ENCODE measurements around the gene COG2.
"Not testable (repeated sequence)": the region's sequence is repeated elsewhere in the genome, so short reads cannot be mapped to it uniquely, and the experiment has no call there.

COG2 gene

GRCh38 chr1:230642263-230642959, at the start of gene COG2:
Gene COG2 (plus strand): TSS chr1:230642481. CDS start chr1:230642607, 126 bp downstream.
- peak; percentile 94 for DNase-seq

- no peak for DNase-seq
Observed at GRCh38 chr1:230592848-230593414, 49.4 kb upstream of the COG2 start.

DNA sequence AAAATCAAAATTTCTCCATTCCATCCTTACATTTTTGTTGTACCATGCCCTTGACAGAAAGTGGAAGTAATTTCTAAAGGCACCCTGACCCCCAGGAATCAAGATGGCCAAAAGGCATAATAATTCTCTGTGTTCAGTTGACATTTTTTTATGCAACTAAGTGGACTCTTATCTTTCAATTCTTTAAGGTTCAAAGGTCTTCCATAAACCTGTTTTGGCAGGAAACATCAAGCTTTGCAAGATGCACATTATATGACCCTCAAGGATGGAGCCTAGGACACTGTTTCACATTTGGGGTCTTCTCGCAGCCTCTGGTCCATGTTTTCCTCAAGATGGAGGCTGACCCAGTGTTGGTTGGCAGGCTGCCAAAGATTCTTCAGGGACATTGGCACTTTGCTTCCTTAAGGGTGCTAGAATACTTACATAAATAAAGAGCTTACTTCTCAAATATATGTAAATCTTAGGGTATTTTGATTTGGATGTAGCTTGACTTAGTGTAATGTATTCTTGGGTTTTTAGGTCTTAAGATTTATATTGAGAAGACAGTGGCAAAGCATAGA, 48.0 kb upstream of the COG2 start:
- DNase-seq, result no peak

DNA sequence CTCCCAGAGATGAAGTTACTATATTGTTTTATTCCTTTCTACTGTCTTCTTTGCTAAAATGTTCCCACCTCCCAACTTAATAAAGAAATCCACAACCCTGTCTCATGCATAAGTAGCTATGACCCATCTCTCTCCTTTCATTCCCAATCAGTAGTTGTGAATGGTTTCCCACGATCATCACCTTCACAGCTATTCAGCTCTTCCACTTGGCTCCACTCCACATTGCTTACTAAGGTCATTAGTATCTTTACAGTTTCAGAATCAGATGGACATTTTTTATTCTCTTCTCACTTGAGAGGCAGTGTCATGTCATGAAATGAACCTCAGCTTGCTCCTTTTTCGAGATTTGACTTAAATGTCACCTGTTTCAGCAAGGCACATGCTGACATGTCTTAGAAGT, 47.1 kb upstream of the COG2 start:
- no peak for DNase-seq

DNA sequence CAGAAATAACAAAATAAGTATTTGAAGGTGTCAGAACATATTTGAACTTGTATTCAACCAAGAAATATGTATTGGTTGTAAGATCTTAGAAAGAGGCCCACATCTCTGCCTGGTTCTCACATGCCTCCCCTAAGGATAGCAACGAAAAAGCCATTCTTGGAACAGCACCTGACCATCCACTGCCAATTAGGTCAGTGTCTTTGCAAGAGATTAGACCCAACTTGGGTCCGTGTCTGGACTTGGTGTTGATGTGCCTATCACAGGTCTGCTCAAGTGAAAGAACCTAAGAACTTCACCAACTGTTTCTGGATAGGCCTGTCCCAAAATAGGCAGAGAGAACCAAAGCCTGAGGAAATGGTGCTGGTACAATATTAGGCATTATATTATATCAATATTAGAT, 46.0 kb upstream of the COG2 start:
- DNase-seq, result no peak

DNA sequence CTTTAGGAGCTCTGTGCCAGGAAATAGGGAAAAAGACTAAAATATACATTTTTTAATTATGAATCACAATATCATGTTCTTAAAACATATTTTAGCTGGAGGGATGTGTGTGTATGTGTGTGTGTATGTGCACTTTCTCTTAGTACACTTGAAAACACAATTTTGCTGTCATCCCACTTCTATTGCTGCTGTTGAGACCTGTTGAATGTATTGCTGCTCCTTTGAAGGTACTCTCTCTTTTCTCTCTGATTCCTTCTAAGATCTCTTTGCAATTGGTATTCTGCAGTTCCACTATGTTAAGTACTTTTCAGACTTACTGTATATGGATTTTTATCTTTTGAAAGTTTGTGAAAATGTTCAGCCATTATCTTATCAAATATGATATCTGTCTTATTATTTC, 43.5 kb upstream of the COG2 start:
- no peak for DNase-seq

GRCh38 chr1:230599926-230600656, 42.2 kb upstream of the COG2 start:
- DNase-seq, result no peak

DNA sequence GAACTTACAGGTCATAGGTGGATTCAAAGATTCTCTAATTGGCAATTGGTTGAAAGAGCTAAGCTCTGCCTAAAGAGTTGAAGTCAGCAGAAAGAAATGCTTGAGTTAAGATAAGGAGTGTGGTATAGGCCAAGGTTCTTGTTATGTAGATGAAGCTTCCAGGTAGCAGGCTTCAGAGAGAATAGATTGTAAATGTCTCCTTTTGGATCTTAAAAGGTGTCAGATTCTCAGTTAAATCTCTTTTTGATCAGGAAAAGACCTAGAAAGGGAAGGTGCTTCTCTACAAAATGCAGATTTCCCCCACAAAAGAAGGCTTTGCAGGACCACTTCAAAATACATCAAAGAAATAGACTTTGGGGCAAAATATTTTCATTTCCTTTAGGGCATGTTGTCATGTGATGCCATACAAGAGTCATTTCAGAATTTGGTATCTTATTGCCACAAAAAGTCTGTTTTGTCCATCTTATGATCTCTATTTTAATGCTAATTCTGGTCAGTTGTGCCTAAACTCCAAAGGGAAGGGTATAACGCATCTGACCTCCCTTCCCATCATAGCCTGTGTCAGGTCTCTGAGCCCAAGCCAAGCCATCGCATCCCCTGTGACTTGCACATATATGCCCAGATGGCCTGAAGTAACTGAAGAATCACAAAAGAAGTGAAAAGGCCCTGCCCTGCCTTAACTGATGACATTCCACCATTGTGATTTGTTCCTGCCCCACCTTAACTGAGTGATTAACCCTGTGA, 41.5 kb upstream of the COG2 start:
- not testable (repeated sequence) for DNase-seq

DNA sequence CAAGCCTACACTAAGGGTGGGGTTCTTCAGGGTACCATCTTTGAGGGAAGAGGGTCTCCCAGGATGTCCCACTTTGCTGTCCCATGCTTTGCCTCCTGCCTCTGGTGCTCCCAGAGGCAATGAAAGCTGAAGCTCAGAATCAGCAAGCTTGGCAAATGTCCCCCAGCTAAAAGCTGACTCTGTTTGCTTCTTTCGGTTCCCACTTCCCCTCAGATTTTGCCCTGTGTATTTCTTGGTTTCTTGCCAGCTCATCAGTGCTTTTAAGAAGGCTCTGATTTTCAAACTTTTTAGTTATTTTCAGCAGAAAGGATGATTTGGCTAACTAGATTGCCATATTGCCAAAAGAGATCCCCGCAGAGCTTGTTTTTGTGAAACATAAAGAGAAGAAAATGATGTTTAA, 33.1 kb upstream of the COG2 start:
- DNase-seq, result no peak

- DNase-seq, result no peak
Observed at GRCh38 chr1:230610589-230610988, 31.7 kb upstream of the COG2 start.

- no peak for DNase-seq
Observed at GRCh38 chr1:230611128-230611877, 31.0 kb upstream of the COG2 start.

GRCh38 chr1:230611878-230612235, 30.4 kb upstream of the COG2 start:
- DNase-seq, result no peak

DNA sequence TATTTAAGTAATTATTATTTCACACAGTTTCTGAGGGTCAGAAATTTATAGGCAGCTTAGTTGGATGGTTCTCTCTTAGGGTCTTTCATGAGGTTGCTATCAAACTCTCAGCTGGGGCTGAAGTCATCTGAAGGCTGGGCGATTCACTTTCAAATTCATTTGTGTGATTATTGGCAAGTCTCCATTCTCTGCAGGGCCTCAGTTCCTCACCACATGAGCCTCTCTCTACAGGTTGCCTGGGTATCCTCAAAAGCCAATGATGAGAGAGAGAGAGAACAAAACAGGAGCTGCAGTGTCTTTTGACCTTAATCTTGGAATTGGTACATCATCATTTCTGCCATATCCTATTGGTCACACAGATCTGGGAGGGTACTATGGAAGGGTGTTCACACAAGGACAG, 29.6 kb upstream of the COG2 start:
- no peak for DNase-seq

DNA sequence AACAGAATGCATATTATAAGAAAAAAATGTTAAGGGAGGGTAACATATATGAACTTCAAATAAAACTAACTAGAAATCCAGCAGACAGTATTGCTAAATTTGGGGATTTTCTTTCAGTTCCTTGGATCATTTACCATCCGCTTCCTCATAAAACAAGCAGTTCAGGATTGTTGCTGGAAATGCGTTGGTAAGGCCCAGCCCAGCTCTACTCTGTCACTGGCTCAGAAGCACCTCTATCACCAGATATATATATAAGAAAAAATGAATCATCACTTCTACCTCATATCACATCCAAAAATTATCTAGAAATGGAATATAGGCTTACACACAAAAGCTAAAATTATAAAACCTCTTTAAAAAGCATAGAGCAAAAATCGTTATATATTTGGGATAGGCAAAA, 28.2 kb upstream of the COG2 start:
- no peak for DNase-seq

- DNase-seq, result no peak
Observed at GRCh38 chr1:230618537-230618936, 23.7 kb upstream of the COG2 start.

DNA sequence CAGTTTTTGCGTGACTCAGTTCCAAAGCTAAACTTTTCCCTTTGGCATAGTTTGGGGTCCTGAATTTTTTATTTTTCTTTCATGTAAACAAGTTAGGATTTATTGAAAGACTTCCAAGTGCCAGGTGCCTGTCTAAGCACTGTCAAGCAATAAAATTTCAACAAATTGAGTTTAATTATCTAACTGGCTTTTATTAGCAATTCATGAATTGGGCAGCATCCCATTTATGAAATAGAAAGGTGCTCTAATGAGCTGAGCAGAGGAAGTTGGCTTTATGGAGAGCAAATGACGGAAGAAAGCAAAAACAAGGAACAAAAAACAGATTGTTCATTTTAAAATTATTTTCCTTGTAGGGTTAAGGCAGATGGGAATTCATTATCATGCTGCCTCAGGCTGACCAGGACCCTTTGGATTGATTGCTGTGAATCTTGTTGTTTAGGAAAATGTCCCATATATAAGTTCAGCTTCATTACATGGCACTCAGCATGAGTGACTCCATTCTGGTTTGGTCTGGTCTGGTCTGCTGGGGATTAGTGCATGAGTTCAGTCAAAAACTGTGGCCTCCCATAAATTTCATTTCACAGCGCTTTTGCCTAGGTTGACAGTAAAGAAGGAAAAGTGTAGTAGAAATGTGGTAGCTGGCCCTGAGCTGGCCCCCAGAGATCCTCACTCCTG, 21.5 kb upstream of the COG2 start:
- no peak for DNase-seq

- DNase-seq, result no peak
Observed at GRCh38 chr1:230621324-230622030, 20.8 kb upstream of the COG2 start.

DNA sequence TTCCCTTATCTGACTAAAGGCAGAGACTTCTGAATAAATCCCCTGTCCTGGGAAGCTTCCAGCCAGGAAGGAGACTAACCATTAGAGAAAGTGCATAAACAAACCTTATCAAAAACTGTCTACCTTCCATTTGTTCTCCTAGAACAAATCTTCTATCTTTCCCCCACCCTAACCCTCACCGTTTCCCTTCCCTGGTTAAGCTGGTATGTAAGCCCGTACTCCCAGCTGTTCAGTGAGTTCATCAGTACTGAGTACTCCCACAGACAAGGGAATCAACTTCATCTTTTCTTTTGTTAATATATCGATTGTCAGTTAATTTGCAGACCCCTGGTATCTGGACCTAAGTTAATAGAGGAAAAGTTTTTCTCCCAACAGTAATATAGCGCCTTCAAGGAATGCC, 20.1 kb upstream of the COG2 start:
- DNase-seq, result no peak

- no peak for DNase-seq
Observed at GRCh38 chr1:230624097-230624713, 18.1 kb upstream of the COG2 start.

GRCh38 chr1:230626232-230626631, 16.0 kb upstream of the COG2 start:
- DNase-seq, result no peak

DNA sequence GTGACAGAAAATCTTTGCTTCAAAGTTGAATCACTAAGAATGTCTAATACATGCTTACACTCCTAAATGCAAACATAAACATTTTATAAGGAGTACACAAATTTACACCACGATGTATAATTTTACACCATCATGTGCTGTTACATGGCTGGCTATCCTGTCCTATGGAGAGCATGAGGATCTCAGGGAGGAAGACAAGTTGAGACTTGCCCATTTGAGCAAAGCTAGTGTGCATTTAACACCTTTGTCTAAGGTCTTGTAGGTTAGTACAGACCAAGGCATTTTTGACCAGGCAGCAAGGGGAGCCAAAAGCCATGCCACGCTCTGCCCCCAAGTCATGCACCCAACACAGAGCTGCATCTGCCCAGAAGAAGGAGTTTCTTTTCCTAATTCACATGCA, 14.5 kb upstream of the COG2 start:
- DNase-seq, result no peak

All from CD4-positive, alpha-beta T cell treated with Interleukin-10 for 1 hour (primary cell).